Stimulated activated CD4-positive, alpha-beta T cell treated with anti-CD3 and anti-CD28 coated beads, Interleukin-4, amount 100 ng/mL, for 1 hour (primary cell): ENCODE results near the gene CTTNBP2NL.
A peak's percentile ranks its signal among the peaks of the same experiment; 100 is the strongest.
"Not testable (repeated sequence)": the region's sequence is repeated elsewhere in the genome, so short reads cannot be mapped to it uniquely, and the experiment has no call there.

ENCODE experiments used
- DNase-seq: peaks from one replicate; pipeline ENCODE4 v3.0.0-alpha.2; 2020

CTTNBP2NL gene

GRCh38 chr1:112466078-112466660 lies 70.2 kb downstream of the CTTNBP2NL start:
- peak; percentile 83 for DNase-seq

- not testable (repeated sequence) for DNase-seq
Observed at GRCh38 chr1:112470324-112470723, 74.3 kb downstream of the CTTNBP2NL start.

GRCh38 chr1:112470966-112471365 lies 75.0 kb downstream of the CTTNBP2NL start:
- no peak for DNase-seq

- no peak for DNase-seq
Observed at GRCh38 chr1:112472142-112472541, 76.1 kb downstream of the CTTNBP2NL start.

- no peak for DNase-seq
Observed at GRCh38 chr1:112477550-112477949, 81.5 kb downstream of the CTTNBP2NL start.

GRCh38 chr1:112478314-112478713 lies 82.3 kb downstream of the CTTNBP2NL start:
- DNase-seq: no peak

GRCh38 chr1:112486063-112486462 lies 90.0 kb downstream of the CTTNBP2NL start:
- not testable (repeated sequence) for DNase-seq

GRCh38 chr1:112487686-112488085 lies 91.7 kb downstream of the CTTNBP2NL start:
- not testable (repeated sequence) for DNase-seq

GRCh38 chr1:112488141-112488540 lies 92.1 kb downstream of the CTTNBP2NL start:
- DNase-seq: no peak

GRCh38 chr1:112492076-112492475 lies 96.1 kb downstream of the CTTNBP2NL start:
- DNase-seq: no peak

- no peak for DNase-seq
Observed at GRCh38 chr1:112493351-112493750, 97.3 kb downstream of the CTTNBP2NL start.

- no peak for DNase-seq
Observed at GRCh38 chr1:112496290-112496689, 100.3 kb downstream of the CTTNBP2NL start.

GRCh38 chr1:112501810-112502641 lies 106.0 kb downstream of the CTTNBP2NL start:
- peak; percentile 64 for DNase-seq

- no peak for DNase-seq
Observed at GRCh38 chr1:112502826-112503225, 106.8 kb downstream of the CTTNBP2NL start.

GRCh38 chr1:112504001-112504660 lies 108.1 kb downstream of the CTTNBP2NL start:
- no peak for DNase-seq

GRCh38 chr1:112504661-112505399 lies 108.8 kb downstream of the CTTNBP2NL start:
- no peak for DNase-seq

GRCh38 chr1:112505400-112505785 lies 109.4 kb downstream of the CTTNBP2NL start:
- DNase-seq: no peak

GRCh38 chr1:112505878-112506277 lies 109.9 kb downstream of the CTTNBP2NL start:
- no peak for DNase-seq

- DNase-seq: no peak
Observed at GRCh38 chr1:112506306-112506705, 110.3 kb downstream of the CTTNBP2NL start.

GRCh38 chr1:112506731-112507130 lies 110.7 kb downstream of the CTTNBP2NL start:
- DNase-seq: no peak

- DNase-seq: no peak
Observed at GRCh38 chr1:112507336-112507735, 111.3 kb downstream of the CTTNBP2NL start.

- peak; percentile 39 for DNase-seq
Observed at GRCh38 chr1:112507921-112508277, 111.9 kb downstream of the CTTNBP2NL start.
